H9 (cell line): ENCODE measurements around the gene GCH1. TPM values are rescaled to one million over a fixed set of nuclear protein-coding genes. Genes with fewer than 3 reads are reported as not detected.
A peak's percentile ranks its signal among the peaks of the same experiment; 100 is the strongest.

Source experiments
- DNase-seq: peaks from one replicate; pipeline ENCODE4 v3.0.0-alpha.2; 2017
- H2AFZ ChIP-seq: one replicate; pipeline ENCODE4 v1.6.1; 2013; ENCODE audit warnings: mild to moderate bottlenecking, low read length, control low read depth, moderate library complexity
- H2AK5ac ChIP-seq: 2 replicates; pipeline ENCODE4 v1.6.1; 2013; ENCODE audit warnings: low read length, control low read depth, mixed read lengths; ENCODE audit not compliant: insufficient read length
- H2BK120ac ChIP-seq: one replicate; pipeline ENCODE4 v1.6.1; 2013; ENCODE audit warnings: low read depth, mild to moderate bottlenecking, low read length, control low read depth, inconsistent platforms; ENCODE audit not compliant: poor library complexity, severe bottlenecking
- H2BK12ac ChIP-seq: 2 replicates; pipeline ENCODE4 v1.6.1; 2013; ENCODE audit warnings: low read length, control low read depth, mixed read lengths, low read depth; ENCODE audit not compliant: insufficient read length
- H2BK15ac ChIP-seq: 2 replicates; pipeline ENCODE4 v1.6.1; 2013; ENCODE audit warnings: low read depth, low read length, control low read depth
- H2BK20ac ChIP-seq: one replicate; pipeline ENCODE4 v1.6.1; 2013; ENCODE audit warnings: low read depth, mild to moderate bottlenecking, low read length, control low read depth, inconsistent platforms; ENCODE audit not compliant: poor library complexity, severe bottlenecking
- H2BK5ac ChIP-seq: 2 replicates; pipeline ENCODE4 v1.6.1; 2013; ENCODE audit warnings: low read length, control low read depth, mixed read lengths; ENCODE audit not compliant: insufficient read length
- H3K14ac ChIP-seq: 2 replicates; pipeline ENCODE4 v1.6.1; 2013; ENCODE audit warnings: low read length, control low read depth; ENCODE audit not compliant: insufficient read depth
- H3K18ac ChIP-seq: 2 replicates; pipeline ENCODE4 v1.6.1; 2013; ENCODE audit warnings: low read depth, mild to moderate bottlenecking, mixed read lengths, low read length, control low read depth; ENCODE audit not compliant: insufficient read length
- H3K23ac ChIP-seq: 2 replicates; pipeline ENCODE4 v1.6.1; 2013; ENCODE audit warnings: low read length, control low read depth, mixed read lengths, low read depth; ENCODE audit not compliant: insufficient read length
- H3K23me2 ChIP-seq: 2 replicates; pipeline ENCODE4 v1.6.1; 2013; ENCODE audit warnings: low read depth, mild to moderate bottlenecking, mixed read lengths, low read length, control low read depth; ENCODE audit not compliant: insufficient read length, poor library complexity, severe bottlenecking
- H3K27ac ChIP-seq: 2 replicates; pipeline ENCODE4 v1.5.1; 2013; ENCODE audit warnings: low read length, control low read depth, mixed read lengths, low read depth; ENCODE audit not compliant: insufficient read length
- H3K27me3 ChIP-seq: 2 replicates; pipeline ENCODE4 v1.6.1; 2013; ENCODE audit warnings: low read length, control low read depth, inconsistent platforms; ENCODE audit not compliant: insufficient read depth
- H3K4ac ChIP-seq: 2 replicates; pipeline ENCODE4 v1.6.1; 2013; ENCODE audit warnings: low read depth, mild to moderate bottlenecking, control low read depth, inconsistent platforms, low read length, moderate library complexity
- H3K4me1 ChIP-seq: 2 replicates; pipeline ENCODE4 v1.6.1; 2013; ENCODE audit warnings: low read length, control low read depth, inconsistent platforms; ENCODE audit not compliant: insufficient read depth
- H3K4me2 ChIP-seq: 2 replicates; pipeline ENCODE4 v1.6.1; 2013; ENCODE audit warnings: low read length, control low read depth, mixed read lengths; ENCODE audit not compliant: insufficient read length, insufficient read depth
- H3K56ac ChIP-seq: 2 replicates; pipeline ENCODE4 v1.6.1; 2013; ENCODE audit warnings: low read depth, mild to moderate bottlenecking, mixed read lengths, low read length, control low read depth; ENCODE audit not compliant: insufficient read length
- H3K79me1 ChIP-seq: 2 replicates; pipeline ENCODE4 v1.6.1; 2013; ENCODE audit warnings: low read depth, mild to moderate bottlenecking, moderate library complexity, low read length, control low read depth, inconsistent platforms; ENCODE audit not compliant: insufficient read depth, poor library complexity, severe bottlenecking
- H3K79me2 ChIP-seq: 2 replicates; pipeline ENCODE4 v1.6.1; 2013; ENCODE audit warnings: low read length, control low read depth, inconsistent platforms; ENCODE audit not compliant: insufficient read depth
- H3K9ac ChIP-seq: 2 replicates; pipeline ENCODE4 v1.6.1; 2013; ENCODE audit warnings: low read length, control low read depth, mixed read lengths; ENCODE audit not compliant: insufficient read length; ENCODE audit errors: extremely low read depth
- H3K9me3 ChIP-seq: one replicate; pipeline ENCODE4 v1.6.1; 2013; ENCODE audit warnings: low read depth, low read length, inconsistent platforms; ENCODE audit not compliant: control insufficient read depth
- H3T11ph ChIP-seq: one replicate; pipeline ENCODE4 v1.6.1; 2013; ENCODE audit warnings: mild to moderate bottlenecking, low read length, control low read depth, inconsistent platforms
- H4K20me1 ChIP-seq: one replicate; pipeline ENCODE4 v1.6.1; 2013; ENCODE audit not compliant: control insufficient read depth, insufficient read length, insufficient read depth
- H4K5ac ChIP-seq: 2 replicates; pipeline ENCODE4 v1.6.1; 2013; ENCODE audit warnings: low read depth, mild to moderate bottlenecking, mixed read lengths, low read length, control low read depth; ENCODE audit not compliant: insufficient read length
- H4K8ac ChIP-seq: replicated peaks from 2 replicates; pipeline ENCODE4 v1.6.1; 2013; ENCODE audit warnings: low read length, control low read depth, mixed read lengths, low read depth; ENCODE audit not compliant: insufficient read length
- H4K91ac ChIP-seq: 2 replicates; pipeline ENCODE4 v1.6.1; 2013; ENCODE audit warnings: low read depth, mild to moderate bottlenecking, moderate library complexity, mixed read lengths, low read length, control low read depth; ENCODE audit not compliant: insufficient read length
- H3K27ac Mint-ChIP-seq, 3 experiments: 2 replicates in 2 of 3; 3 replicates in 1 of 3; pipeline ENCODE4 v1.8.0; 2020 to 2021; ENCODE audit warnings: mixed read lengths in 3 of 3, mild to moderate bottlenecking in 1 of 3, moderate library complexity in 1 of 3
- H3K27me3 Mint-ChIP-seq: 2 replicates; pipeline ENCODE4 v1.8.0; 2021; ENCODE audit warnings: low read depth, mild to moderate bottlenecking, moderate library complexity, mixed read lengths
- H3K36me3 Mint-ChIP-seq, 3 experiments: 2 replicates in 2 of 3; 3 replicates in 1 of 3; pipeline ENCODE4 v1.8.0; 2020 to 2021; ENCODE audit warnings: low read depth in 3 of 3, mixed read lengths in 3 of 3; ENCODE audit not compliant: insufficient read depth in 1 of 3
- H3K4me1 Mint-ChIP-seq, 2 experiments: 2 replicates each; pipeline ENCODE4 v1.8.0; 2020; ENCODE audit warnings: mixed read lengths in 2 of 2
- H3K4me3 Mint-ChIP-seq, 2 experiments: 2 replicates in 1 of 2; 3 replicates in 1 of 2; pipeline ENCODE4 v1.8.0; 2020 to 2021; ENCODE audit warnings: mild to moderate bottlenecking in 2 of 2, mixed read lengths in 2 of 2, moderate library complexity in 1 of 2
- H3K9me3 Mint-ChIP-seq, 2 experiments: 2 replicates in 1 of 2; 3 replicates in 1 of 2; pipeline ENCODE4 v1.8.0; 2020; ENCODE audit warnings: mild to moderate bottlenecking in 2 of 2, mixed read lengths in 2 of 2, moderate library complexity in 1 of 2
- WGBS: extraction: QIAGEN DNeasy Blood & Tissue Kit; methylation state at CpG from one replicate; pipeline ENCODE4 v1.1.7; 2013; ENCODE audit warnings: missing lambda C conversion rate, low lambda C conversion rate, mixed read lengths; ENCODE audit not compliant: insufficient read length; ENCODE audit errors: extremely low coverage; 5-methylcytosine and 5-hydroxymethylcytosine counted together
- total RNA-seq: library from RNA; stranded (reverse); gene quantifications from 2 replicates; pipeline ENCODE4 v1.2.1, GENCODE V29; 2021
- TF ChIP-seq, protein P1 (sequence below): fragments of 200-600 bp; sonication (generic); conservative IDR thresholded peaks from 3 replicates; pipeline ENCODE4 v1.8.0; 2021; ENCODE audit warnings: antibody characterized with exemption, mild to moderate bottlenecking

GCH1 gene
- total RNA-seq, 1 experiment from 2014 or later = 7.7 TPM

DNA sequence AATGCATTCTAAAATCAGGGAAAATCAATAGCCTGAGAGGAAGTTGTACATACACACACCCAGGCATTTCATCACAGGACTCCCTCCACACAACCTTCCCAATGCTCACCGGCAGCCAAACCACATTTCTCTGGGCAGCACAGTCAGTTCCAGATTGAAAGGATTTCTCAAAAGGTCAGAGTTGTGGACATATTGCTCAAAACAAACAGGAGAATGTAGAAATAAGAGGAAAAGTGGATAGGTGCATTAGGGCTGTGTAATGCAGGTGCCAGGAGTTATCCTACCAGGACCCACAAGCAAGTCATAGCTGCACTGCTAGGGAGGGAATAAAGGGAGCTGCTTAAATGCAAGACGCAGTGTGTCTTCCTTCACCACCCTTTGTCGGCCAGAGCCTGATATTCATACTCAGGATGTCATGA lies 62.9 kb downstream of the GCH1 start:
- WGBS = no CpG with 5 or more reads among the region's 3 CpGs
- no peak overlapping the region for H3K18ac ChIP-seq
- H2AFZ ChIP-seq = no peak overlapping the region
- H3K14ac ChIP-seq = no peak overlapping the region
- H2BK5ac ChIP-seq = no peak overlapping the region
- H3K27ac ChIP-seq = no peak overlapping the region
- no peak overlapping the region for H2AK5ac ChIP-seq
- no peak overlapping the region for H3K9ac ChIP-seq
- no peaks in the 10 kb centered on the region for H3K9me3 ChIP-seq
- no peak overlapping the region for H4K91ac ChIP-seq
- no peak overlapping the region for H2BK15ac ChIP-seq
- H3K27me3 ChIP-seq = no peaks in the 10 kb centered on the region
- no peak overlapping the region for H4K8ac ChIP-seq
- no peak overlapping the region for H2BK120ac ChIP-seq
- H3K23ac ChIP-seq = no peak overlapping the region
- H3K79me2 ChIP-seq = no peaks in the 10 kb centered on the region
- no peak overlapping the region for H2BK20ac ChIP-seq
- H3K4ac ChIP-seq = no peak overlapping the region
- no peaks in the 10 kb centered on the region for H3K79me1 ChIP-seq
- no peak overlapping the region for H3K4me2 ChIP-seq
- TF ChIP-seq, protein P1, sequence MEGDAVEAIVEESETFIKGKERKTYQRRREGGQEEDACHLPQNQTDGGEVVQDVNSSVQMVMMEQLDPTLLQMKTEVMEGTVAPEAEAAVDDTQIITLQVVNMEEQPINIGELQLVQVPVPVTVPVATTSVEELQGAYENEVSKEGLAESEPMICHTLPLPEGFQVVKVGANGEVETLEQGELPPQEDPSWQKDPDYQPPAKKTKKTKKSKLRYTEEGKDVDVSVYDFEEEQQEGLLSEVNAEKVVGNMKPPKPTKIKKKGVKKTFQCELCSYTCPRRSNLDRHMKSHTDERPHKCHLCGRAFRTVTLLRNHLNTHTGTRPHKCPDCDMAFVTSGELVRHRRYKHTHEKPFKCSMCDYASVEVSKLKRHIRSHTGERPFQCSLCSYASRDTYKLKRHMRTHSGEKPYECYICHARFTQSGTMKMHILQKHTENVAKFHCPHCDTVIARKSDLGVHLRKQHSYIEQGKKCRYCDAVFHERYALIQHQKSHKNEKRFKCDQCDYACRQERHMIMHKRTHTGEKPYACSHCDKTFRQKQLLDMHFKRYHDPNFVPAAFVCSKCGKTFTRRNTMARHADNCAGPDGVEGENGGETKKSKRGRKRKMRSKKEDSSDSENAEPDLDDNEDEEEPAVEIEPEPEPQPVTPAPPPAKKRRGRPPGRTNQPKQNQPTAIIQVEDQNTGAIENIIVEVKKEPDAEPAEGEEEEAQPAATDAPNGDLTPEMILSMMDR = no peak
- Mint-ChIP-seq H3K36me3 (peaks cover 8 to 10% (median 8%) of the 10 kb centered on the region in 3 experiments; a peak in 4 of 7 replicates), H3K27me3 (no peaks in the 10 kb centered on the region), H3K27ac (peak overlapping the region in 1 of 3 experiments; percentile 49; a peak in 1 of 7 replicates), H3K4me1 (peaks cover 5 to 6% of the 10 kb centered on the region in 2 experiments), H3K9me3 (no peaks in the 10 kb centered on the region), H3K4me3 (no peak overlapping the region)
- H4K20me1 ChIP-seq = no peaks in the 10 kb centered on the region
- no peaks in the 10 kb centered on the region for H3K23me2 ChIP-seq
- no peak overlapping the region for H3K56ac ChIP-seq
- H2BK12ac ChIP-seq = no peak overlapping the region
- H3T11ph ChIP-seq = no peak overlapping the region
- no peaks in the 10 kb centered on the region for H3K4me1 ChIP-seq
- H4K5ac ChIP-seq = no peak overlapping the region
- DNase-seq = no peak
